ENCODE results near the gene PKMYT1.

Gene PKMYT1

DNA sequence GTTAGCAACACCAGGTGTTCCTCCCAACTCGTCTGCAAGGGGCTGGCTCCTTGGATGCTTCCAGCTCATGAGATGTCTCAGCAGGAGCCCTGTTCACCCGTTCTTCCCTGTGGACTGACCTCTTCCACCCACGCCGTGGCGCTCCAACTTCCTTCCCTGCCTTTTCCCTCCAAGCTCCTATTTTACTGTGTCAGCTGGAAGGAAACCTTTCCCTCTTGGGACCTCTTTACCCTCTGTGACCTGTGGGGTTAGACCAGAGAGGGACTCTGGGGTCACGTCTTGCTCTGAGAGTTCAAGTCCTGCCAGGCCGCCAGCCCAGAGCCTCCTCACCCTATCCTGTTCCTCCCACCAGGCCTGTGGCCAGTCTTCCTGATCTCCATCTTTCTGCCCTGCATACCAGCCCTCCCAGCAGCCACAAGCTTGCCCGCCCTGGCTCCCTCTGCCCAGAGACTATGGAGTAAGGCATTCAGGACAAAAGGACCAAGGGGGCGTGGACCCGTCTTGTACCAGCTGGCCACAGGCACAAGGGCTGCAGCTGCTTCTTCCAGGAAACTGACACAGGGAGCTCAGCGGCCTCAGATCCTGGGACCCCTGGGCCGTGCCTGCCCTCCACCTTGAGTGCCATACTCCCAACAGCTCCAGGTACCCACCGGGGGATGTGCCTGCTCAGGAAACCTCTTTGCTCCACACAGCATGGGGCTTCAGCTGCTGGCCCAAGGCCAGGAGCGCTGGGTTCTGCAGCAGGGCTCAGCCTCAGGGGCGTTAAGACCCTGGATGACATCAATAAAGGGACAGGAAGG lies 8.1 kb downstream of the PKMYT1 start:
- no peak for DNase-seq

DNA sequence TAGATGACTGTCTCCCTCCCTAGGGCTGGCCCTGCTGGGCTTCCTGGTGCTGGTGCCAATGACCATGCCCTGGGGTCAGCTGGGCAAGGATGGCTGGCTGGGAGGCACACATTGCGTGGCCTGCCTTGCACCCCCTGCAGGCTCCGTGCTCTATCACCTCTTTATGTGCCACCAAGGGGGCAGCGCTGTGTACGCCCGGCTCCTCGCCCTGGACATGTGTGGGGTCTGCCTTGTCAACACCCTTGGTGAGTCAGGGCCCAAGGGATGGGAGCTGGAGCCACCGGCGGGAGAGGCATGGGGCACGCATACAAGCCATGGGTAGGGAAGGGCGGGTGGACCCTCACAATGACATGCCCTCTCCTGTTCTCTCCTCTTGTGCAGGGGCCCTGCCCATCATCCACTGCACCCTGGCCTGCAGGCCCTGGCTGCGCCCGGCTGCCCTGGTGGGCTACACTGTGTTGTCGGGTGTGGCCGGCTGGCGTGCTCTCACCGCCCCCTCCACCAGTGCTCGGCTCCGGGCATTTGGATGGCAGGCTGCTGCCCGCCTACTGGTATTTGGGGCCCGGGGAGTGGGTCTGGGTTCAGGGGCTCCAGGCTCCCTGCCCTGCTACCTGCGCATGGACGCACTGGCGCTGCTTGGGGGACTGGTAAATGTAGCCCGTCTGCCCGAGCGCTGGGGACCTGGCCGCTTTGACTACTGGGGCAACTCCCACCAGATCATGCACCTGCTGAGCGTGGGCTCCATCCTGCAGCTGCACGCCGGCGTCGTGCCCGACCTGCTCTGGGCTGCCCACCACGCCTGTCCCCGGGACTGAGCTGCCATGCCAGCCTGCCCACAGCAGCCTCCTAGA lies 8.9 kb downstream of the PKMYT1 start:
- no peak for DNase-seq

- no peak for DNase-seq
These were observed 9.7 kb downstream of the PKMYT1 start for GRCh38 chr16:2970563-2970962.

DNA sequence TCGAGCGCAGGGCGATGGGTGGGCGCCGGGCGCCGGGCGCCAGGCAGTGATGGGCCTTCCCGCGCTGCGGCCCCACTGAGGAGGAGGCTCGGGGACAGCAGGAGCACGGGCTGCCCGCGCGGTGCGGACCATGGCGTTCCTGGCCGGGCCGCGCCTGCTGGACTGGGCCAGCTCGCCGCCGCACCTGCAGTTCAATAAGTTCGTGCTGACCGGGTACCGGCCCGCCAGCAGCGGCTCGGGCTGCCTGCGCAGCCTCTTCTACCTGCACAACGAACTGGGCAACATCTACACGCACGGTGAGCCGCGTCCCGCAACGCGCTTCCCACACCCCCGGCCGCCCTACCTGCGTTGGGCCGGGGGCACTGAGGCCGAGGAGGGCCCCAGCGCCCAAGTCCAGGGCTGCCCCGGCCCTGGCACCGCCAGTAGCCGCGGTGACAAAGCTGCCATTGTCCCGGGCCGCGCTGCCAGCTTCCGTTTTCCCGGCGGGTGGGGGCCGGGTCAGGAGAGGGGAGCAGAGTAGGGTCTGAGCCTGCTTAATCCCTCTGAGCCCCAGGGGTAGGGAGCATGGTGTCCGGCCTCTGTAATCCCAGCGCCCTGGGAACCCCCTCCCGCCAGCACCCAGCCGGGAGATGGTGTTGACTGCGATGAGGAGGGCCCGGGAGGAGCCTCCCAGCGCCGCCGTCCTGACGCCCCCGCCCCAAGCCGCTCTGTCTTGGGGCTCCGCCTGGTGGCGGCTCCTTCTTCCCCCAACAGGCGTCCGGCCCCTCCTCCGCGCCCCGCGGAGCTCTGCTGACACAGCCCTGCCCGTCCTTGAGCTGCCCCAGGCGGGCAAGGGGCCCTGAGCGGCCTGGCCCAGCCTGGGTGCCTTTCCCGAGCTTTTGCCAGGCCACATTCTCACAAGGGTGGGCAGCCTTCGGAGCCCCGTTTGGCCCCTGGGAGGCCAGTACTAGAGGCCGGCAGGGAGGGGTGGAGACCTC lies 10.4 kb downstream of the PKMYT1 start:
- peak in 1 of 2 experiments; percentile 53 for DNase-seq

GRCh38 chr16:2968738-2969544 lies 11.3 kb downstream of the PKMYT1 start, which contains the start of gene PAQR4:
Gene PAQR4 (plus strand): TSS chr16:2969348. CDS start chr16:2969675, 327 bp downstream.
- DNase-seq = peak; percentile 82 to 89

- DNase-seq = peak; percentile 31 to 53
These were observed 11.9 kb downstream of the PKMYT1 start for GRCh38 chr16:2968368-2968737.

DNA sequence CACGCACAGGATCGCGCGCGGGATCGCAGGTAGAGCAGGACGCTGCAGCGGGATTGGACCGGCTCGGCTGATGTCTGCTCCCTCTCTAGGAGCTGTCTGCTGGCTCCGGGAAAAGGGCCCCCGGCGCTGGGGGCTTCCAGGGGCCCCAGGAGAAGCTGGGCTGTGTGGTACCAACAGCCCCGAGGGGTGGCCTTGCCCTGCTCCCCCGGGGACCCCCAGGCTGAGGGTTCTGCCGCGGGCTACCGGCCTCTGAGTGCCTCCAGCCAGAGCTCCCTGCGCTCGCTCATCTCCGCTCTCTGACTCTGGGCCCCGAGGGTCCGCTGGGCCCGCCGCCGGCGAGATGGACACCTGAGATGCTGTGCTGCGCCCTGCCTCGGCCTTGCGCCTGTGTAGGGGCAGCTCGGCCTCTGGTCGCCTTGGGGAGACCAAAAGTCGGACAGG lies 12.5 kb downstream of the PKMYT1 start:
- no peak for DNase-seq

GRCh38 chr16:2967211-2967631 lies 13.0 kb downstream of the PKMYT1 start:
- DNase-seq = no peak

- DNase-seq = no peak
These were observed 13.4 kb downstream of the PKMYT1 start for GRCh38 chr16:2966808-2967191.

DNA sequence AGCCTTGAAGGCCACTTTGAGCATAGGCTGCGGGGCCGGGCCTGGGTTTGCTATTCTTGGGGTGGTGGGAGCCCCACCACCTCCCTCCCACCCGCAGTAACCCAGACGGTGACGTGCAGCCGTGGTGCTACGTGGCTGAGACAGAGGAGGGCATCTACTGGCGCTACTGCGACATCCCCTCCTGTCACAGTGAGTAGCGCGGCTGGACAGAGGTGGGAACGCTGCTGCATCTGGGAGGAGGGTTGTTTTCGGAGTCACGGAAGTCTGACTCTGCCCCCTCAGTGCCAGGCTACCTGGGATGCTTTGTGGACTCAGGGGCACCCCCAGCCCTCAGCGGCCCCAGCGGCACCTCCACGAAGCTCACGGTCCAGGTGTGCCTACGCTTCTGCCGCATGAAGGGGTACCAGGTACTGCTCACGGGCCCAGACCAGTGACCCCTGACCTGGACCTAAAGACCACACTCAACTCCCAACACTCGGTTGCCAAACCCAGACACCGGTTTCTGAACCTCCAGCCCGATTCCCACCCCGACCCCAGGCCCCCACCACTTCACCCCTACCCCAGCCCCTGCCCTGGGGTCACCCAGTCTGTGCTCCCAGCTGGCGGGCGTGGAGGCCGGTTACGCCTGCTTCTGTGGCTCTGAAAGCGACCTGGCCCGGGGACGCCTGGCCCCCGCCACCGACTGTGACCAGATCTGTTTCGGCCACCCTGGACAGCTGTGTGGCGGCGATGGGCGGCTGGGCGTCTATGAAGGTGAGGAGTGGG lies 14.0 kb downstream of the PKMYT1 start:
- no peak for DNase-seq

GRCh38 chr16:2964475-2965336 lies 15.5 kb downstream of the PKMYT1 start:
- peak; percentile 50 to 81 for DNase-seq

DNA sequence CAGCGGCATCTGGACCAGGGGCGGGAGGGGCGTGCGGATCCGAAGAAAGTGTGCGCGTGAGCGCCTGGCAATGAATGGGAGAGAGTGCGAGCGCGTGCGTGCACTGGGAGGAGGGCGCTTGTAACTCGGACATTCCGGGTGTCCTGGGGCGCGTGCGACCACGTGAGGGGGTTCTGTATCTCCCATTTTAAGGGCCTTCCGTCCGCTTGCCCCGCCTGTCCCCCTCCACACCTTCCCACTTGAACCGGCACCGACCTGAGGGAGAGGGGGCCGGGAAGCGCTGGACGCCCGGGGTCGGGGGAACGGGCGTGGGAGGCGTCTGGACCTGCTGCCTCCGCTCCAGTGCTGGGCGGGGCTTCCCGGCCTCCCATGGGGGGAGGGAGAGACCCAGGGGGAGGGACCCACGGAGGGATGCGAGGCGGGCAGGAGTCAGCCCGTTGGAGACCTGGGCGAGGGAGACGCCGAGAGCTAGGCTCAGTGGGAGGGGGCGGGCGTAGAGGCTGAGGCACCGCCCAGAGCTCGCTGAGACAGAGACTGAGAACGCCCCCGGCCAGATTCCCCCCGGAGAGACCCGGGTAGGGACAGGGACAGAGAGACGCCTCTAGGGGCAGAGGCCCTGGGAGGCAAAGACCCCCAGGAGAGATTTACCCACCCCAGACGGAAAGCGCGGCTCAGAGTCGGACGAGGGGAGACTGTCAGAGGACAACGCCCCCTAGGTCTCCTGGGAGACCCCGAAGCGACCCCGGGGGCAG lies 16.3 kb downstream of the PKMYT1 start, which contains the start of gene KREMEN2:
Gene KREMEN2, plus strand, starts transcription at position 553 of the 752 bp plus-strand sequence. CDS start 246 bp downstream, outside the sequence.
- DNase-seq = peak; percentile 63 to 69

GRCh38 chr16:2963074-2963722 lies 17.0 kb downstream of the PKMYT1 start:
- no peak for DNase-seq

DNA sequence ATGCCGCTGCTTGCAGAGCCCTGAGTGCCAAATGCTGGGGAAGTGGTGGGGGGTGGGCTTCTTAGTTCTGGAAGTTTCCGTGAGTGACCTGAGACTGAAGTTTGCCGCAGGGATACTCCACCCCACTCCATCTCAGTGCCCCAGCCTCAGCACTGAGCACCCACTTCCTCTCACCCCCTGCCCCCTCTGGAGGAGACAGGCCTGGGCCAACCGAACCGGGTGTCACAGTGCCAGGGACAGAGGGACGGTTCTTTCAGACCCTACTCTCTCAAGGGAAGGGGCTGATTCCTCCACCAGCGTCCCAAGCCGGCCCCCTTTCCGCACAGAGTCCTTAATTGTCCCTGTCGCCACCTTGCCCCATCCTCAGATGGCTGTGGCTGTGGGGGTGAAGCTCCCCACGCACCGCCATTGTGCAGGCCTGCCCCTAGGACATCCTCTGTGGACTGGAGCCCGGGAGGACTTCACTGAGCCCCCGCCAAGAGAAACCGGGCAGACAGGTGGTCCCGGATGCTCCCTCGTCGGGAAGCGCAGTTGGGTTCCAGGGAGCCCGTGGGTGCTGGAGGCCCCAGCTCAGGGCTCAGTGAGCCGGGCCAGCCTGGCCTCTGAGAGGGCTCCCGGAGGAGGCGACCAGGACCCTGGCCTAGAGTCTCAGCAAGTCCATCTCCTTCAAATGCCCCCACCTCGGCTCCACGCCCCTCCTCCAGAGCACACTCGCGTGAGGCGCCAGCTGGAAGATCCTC lies 17.7 kb downstream of the PKMYT1 start:
- DNase-seq = no peak

DNA sequence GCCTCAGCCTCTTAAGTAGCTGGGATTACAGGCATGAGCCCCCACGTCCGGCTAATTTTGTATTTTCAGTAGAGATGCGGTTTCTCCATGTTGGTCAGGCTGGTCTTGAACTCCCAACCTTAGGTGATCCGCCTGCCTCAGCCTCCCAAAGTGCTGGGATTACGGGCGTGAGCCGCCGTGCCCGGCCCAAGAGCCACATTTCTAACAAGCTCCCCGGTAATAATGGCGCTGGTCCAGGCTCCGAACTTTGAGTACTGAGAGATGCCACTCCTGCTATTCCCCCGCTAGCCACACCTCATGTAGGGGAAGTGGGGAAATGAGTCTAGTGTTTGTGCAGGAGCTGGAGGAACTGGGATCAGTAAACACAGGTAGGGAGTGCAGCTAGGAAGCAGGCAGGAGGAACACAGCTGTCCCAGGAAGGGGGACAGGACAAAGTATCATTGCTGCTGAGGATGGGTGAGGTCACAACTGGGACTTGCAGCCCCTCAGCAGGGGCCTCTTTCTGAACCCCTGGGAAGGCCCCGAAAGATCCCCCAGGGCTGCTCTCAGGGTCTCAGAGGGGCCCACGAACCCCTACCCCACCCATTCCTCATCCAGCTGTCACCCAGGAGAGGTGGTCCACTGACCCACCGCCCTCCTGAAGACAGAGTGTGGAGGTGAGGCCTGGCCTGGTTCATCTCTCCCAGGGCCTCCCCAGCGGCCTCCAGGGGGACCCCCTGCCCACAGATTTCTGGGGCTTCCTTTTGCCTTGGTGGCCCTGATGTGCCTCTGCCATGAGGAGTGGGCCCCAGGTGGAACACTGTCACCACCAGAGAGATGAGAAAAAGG lies 19.8 kb downstream of the PKMYT1 start:
- no peak for DNase-seq

- no peak for DNase-seq
These were observed 21.0 kb downstream of the PKMYT1 start for GRCh38 chr16:2959206-2959605.

GRCh38 chr16:2956579-2956956 lies 23.7 kb downstream of the PKMYT1 start:
- DNase-seq = no peak
